Activated T-helper 9 cell treated with anti-CD3 and anti-CD28 coated beads, Interleukin-2, amount 50 U/mL, for 16 hours (primary cell): Measurements from ENCODE around the gene PGBD5.

Experiments
- DNase-seq: peaks from one replicate; pipeline ENCODE4 v3.0.0-alpha.2; 2020; ENCODE audit warnings: low read depth

Gene PGBD5

DNA sequence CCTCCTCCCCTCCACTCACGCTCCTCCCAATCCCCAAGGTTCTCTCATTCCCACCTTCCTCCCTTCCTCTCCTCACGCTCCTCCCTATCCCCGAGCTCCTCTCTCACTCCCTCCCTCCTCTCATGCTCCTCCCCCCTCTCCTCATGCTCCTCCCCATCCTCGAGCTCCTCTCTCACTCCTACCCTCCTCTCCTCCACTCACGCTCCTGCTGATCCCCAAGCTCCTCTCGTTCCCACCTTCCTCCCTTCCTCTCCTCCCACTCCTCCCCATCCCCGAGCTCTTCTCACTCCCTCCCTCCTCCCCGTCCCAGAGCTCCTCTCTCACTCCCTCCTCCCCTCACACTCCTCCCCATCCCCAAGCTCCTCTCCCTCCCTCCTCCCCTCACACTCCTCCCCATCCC is 31.4 kb downstream of the PGBD5 start:
- DNase-seq, result no peak

DNA sequence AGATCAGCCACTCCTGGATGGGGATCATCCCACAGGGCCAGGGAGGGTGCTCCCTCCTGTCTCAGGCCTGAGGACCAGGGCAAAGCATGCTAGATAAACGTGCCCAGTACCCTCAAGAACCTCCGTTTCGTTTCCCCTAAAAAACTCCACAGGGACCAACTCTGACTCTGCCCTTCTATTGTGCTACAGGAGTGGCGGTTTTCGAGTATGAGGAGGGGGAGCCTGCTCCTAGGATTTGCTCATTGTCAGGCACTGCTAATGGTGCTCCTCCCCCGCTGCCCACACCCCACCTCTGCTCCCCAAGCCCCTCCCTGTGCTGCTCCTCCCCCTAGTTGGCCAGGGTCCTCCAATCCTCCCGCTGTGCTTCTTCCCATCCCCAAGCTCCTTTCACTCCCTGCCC is 32.0 kb downstream of the PGBD5 start:
- DNase-seq, result no peak

DNA sequence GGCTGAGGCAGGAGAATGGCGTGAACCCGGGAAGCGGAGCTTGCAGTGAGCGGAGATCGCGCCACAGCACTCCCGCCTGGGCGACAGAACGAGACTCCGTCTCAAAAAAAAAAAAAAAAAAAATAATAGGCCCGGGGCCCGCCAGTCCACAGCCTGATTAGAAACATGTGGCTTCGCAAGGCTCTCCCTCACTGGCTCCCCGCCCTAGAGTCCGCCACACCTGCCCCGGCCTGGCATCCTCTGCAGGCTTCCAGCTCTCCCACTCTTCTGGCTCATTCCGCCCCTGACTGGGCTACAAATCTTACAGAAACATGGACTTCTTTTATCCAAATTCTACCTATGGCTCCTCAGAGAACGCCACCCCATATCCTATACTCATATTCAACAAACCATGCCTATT is 32.4 kb downstream of the PGBD5 start:
- no peak for DNase-seq

DNA sequence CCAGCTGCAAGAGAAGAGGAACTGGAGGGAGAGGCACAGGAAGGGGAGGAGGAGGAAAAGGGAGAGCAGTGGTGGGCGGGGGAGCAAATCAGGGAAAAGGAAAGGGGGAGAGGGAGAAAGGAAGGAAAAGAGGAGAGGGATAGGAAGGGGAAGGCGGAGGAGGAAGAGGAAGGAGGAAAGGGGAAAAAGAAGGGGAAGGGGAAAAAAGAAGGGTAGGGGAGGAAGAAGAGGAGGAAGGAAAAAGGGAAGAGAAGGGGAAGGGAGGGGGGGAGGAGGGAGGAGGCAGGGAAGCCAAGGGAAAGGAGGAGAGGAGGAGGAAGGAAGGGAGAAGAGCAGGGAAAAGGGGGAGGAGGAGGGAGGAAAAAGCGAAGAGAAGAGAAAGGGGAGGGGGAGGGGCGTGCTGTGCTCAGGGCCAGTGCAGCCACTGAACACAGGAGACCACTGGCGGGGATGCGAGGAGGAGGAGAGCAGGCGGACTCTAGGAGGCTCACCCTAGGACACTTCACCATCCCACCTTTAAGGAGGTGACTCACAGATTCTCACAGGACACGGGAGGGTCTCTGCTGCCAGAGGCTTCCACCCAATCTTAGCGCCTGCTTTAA is 33.1 kb downstream of the PGBD5 start:
- DNase-seq, result no peak

DNA sequence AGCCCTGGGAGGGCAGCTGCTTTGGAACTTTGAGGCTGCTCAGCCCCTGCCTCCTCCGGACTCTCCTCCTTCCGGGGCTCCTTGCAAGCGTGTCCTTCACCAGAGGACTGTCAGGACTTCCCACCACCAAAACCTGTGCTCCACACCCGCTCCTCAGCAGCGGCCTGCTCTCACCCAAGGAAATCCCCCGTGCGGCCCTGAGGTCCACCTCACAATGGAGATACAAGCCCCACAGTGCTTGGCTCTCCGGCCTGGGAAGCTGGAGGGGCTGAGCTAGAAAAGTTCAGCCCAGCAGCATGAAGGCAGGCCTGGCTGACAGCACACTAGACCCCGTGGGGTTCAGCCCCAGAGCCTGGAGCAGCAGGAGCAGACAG is 33.6 kb downstream of the PGBD5 start:
- no peak for DNase-seq

DNA sequence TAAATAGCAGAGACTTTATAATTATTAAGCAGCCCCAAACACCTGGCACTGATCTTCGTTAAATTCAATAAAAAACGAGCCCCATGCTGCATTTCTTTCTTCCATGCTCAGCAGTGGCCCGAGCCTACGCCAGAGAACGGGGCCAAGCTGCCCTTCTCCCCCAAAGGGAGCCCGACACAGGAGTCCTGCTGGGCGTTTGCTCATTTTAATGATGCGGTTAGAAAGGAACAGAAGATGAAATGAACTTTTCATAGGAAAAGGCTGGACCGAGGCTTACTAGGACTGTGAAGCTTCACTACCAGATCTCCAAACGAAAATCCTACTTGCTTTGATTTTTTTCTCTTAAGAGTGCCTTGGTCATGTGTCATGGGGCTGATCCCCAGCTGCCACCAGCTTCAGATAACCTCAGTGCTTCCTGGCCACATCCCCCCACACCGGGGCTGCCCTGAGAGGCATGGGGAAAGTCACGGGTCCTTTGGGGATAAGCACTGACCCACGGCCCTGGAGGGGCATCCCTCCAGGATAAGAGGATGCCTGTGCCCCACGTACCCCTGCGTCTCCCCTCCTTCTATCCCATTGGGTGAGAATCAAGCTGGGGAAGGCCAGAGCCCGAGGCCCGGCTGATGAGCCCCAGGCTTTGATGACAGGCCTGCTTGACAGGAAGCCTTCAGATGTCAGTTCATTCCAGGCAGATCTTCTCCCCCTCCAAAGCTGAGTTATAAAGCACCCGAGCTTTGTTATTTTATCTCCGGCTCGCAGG is 34.2 kb downstream of the PGBD5 start:
- no peak for DNase-seq

DNA sequence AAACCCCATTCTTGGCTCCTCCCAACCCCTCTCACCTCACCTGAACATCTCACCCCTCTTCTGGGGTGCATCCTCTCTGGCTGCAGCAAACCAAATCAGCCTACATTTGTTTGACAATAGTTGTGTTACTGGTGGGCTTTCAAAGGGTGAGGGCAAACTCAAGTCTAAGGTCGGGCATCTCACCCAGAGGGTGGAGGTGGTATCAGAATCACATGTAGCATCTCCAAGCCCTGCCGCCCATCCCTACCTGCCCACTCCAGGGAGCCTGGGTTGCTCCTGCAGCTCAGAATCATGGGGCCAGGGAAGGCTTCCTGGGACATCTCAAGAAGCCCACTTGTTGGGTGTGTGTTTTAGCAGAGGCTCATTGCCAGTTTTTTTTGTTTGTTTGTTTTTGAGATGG is 35.8 kb downstream of the PGBD5 start:
- no peak for DNase-seq

DNA sequence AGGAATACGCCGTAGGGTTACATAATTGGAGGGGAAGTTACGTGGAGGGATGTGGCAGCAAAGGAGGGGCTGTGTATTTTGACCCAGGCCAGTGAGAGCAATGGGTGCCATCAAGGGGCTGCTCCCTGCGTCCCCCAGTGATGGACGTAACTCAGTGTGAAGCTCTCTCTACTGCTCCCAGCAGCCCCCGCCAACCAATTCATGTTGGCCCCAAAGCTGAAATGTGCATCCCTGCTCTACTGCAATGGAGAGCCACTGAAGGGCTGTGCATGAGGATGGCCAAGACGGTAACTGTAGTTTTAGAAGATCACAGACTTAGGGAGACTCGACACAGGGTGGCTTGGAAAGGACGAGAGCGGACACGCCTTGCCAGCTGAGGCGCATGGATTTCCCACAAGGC is 38.3 kb downstream of the PGBD5 start:
- DNase-seq, result no peak

DNA sequence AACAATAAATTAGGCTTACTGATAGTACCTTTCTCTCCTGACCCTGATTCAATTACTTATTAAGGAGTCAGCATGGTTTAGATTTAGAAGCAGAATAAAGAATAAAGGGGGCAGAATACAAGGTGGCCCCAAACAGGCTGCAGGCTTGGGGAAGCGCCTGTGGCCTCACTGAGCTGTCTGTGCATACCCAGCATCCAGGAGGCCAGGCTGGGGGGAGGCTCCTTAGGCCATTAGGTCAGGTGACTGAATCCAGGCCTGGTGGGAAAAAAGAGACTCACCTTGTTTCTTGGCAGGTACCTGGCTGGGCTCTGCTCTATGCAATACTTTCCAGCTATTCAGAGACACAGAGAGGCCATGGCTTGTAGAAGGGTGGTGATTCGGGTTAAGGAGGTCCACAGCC is 38.8 kb downstream of the PGBD5 start:
- no peak for DNase-seq

DNA sequence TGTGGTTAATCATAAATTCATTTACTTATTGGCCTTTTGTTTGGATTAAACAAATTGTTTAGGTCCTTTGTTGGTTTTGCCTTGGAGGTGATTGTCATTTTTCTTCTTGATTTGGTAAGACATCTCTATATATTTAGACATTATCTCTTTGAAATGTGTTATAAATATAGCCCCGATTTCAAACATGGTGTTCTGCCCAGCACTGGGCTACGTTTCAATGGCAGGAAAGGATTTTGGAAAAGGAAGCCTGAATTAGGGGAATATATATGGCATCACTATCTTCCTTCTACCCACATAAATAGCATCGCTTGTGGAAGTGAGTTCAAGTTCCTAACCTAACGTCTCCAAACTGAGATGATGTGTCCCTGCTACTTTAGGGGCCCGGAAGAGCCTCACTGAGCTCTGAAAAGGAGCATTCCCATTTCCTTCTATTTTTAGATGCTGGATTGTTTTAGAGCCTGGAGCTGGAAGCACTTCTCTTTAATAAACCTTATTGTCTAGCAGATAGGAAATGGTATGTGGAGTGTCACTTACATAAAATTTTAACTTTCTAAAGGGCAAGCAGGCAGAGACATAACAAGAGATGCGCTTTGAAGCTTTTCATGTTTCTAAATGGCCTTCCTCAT is 39.4 kb downstream of the PGBD5 start:
- DNase-seq, result no peak

DNA sequence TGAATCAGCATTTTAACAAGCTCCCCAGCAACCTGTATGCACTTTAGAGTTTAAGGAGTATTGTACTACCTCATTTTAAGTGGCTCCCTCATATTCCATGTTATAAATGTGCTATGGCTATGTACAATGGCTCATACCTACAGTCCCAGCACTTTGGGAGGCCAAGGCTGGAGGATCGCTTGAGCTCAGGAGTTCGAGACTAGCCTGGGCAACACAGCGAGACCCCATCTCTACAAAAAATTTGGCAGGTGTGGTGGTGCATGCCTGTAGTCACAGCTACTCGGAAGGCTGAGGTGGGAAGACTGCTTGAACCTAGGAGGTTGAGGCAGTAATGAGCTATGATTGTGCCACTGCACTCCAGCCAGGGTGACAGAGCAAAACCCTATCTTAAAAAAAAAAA is 40.2 kb downstream of the PGBD5 start:
- no peak for DNase-seq

DNA sequence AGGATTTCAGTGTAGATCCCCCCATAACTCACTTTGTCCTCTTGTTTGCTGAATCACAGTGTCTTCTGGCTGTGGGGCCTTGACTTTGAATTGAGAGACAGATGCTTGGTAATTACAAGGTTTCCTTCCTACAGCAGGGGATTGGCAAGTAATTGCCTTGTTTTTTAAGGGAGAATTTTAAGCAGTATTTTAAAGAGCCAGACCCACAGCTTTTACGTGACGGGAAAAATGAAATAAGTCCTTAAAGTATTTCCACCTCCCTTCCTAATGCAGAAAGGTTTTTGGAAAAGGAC is 41.0 kb downstream of the PGBD5 start:
- no peak for DNase-seq

DNA sequence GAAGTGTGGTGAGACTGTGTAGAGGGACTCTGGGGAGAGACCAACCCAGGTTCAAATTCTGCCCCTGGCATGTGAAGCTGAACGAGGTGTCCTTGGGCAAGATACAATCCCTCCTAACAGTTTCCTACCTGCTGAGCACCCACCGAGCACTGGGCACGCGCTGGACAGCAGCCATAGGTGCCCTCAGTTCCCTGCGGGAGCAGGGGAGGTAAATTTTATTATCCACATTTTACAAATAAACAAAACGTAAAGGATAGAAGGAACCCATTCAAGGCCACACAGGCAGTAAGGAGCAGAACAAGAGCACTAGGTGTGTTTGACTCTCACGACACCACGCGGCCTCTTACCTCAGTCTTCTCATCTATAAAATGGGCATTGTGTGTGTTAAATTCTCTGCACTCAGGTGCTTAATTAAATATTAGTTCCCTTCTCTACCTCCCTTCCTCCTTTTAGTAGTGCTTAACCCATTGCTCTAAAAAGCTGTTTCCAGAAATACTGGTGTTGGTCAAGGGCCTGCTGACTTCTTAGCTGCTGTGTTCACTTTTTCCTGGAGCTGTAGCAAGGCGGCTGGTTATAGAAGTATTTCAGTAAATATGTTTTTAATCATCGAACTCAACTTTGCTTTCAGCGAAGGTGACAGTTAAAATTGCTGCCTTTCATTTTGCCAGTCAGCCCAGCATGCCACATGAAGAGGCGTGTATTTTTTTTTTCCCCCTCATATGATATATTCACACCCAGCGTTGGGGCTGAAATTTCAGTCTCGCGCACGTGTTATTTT is 41.6 kb downstream of the PGBD5 start:
- no peak for DNase-seq

DNA sequence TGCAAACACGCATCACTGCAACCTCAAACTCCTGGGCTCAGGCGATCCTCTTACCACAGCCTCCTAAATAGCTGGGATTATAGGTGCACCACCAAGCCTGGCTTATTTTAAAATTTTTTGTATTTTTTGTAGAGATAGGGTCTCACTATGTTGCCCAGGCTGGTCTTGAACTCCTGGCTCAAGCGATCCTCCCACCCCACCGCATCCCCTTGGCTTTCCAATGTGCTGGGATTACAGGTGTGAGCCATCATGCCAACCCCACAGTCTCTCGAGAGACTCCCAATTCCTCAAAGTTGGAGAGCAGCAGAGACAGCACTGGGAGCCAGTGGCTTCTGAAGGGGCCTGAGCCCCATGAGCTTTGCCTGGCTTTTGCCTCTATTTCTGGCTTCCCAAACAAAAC is 42.7 kb downstream of the PGBD5 start:
- no peak for DNase-seq

DNA sequence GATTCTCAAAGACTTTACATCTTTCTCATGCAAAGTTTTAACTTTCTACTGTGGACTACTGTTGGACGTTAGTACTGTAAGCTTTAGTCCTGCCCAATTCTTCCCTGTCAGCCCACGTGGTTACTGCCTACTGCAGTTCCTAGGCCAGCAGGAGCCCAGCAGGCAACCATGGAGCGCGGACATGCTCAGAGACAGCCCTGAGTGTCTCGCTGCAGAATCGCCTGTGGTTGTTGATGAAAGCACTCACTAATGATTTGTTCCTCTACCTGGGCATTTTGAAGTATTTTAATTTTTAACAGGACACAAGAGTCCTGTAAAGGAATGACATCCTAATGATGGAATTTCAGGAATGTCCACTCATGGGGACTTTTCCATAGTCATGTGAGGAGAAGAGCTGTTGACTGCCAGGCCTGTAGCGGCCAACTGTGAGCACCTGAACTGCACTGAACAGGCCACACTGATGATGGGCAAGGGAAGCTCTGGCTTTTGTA is 44.1 kb downstream of the PGBD5 start:
- DNase-seq, result no peak

DNA sequence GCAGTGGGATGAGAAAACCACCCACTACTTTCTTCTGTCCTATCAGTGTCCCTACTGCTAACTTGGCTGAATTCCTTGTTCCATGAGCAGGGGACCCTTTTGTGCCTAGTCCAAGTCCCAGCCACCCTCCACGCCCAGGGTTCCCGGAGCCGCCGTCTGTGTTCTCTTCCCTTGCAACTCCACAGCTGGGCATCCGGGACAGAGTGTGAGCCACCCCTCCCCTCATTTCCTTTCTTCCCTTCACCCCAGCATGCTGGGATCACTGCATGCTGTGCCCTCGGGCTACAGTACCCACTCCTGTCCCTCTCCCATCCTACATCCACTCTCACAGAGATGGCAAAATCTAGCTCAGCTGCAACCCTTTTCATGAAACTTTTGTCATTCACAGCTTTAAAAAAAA is 44.5 kb downstream of the PGBD5 start:
- no peak for DNase-seq

DNA sequence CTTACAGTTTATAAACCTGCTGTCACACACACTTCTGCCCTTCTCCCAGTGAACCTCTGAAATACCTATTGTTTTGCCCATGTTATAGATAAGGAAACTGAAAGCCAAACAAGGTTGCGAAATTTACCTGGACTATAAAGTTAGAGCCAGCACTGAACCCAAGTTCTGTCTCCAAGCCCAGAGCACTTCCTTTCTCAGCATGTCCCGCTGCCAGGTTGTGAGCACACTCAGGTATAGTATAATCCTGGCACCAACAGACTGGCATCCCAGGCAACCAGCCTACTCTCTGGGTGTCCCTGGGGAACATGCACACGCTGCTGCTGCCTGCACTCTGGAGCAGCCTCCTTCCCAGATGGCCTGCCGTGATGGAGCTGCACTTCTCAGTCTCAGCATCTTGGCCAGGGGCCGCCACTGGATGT is 45.1 kb downstream of the PGBD5 start:
- no peak for DNase-seq

DNA sequence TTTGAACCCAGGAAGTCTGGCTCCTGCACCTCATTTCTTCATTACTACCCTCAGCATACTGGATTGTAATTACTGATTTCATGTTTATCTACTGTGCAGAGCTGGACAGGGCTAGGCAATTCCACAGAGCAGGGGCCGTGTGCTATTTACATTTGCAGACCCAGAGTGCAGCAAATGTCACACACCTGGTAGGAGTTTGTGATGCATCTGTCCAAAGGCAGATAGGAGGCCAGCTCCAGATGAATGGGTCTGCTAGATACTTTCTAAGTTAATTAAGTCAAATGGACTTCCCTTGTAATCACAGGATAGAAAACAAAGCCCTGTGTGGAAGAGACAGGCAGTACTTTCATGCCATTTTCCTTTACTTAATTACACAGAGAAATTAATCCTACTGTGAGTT is 46.2 kb downstream of the PGBD5 start:
- no peak for DNase-seq

DNA sequence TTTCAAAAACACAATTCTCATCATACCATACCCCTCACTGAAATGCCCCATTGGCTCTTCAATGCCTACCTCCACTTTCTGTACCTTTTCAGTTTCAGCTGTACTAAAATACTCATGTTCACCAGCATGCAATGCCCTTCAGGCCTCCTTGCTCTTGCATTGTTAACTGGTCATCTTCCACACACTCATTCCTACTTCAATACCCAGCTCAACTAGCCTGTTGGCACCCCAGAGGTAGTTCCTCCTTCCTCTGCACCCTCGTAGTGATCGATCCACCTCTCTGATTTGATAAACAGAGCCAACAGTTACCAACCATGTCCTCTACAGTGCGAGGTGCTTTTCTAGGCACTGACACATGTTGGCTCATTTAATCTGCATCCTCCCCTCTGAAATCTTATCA is 46.7 kb downstream of the PGBD5 start:
- DNase-seq, result no peak

DNA sequence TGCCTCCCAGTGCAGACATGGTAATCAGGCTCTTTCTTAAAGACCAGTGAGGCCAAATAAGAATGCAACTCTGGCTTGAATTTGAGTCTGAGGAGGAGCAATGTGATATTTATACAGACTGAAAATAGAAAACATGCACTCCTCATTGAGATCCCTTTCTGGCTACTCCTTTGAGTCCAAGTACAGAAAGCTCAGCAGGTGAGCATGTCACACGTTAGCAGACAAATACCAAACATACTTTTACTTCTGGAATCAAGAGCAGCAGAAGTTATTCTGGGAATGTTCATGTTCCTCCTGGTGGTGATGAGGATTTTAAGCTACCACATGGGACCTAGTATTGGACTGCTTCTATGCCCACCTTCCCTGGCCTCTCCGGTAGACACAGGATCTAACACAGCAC is 48.3 kb downstream of the PGBD5 start:
- DNase-seq, result no peak

DNA sequence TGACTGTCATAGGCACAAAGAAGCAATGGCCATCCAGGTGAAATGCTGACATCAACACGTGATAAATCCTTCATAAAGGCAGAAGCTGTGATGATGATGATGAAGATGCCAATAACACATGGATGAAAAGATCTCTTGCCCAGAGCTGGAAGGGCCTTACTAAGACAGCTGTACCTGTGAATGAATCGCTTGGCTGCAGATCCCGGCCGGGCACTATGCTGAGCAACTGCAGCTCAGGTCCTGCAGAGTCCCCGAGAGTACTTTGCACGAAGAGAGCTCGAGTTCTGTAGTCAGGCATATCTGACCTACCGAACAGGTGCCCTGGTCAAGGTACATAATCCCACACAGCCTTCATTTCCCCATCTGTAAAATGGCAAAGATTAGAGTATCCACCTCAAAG is 48.8 kb downstream of the PGBD5 start:
- no peak for DNase-seq

DNA sequence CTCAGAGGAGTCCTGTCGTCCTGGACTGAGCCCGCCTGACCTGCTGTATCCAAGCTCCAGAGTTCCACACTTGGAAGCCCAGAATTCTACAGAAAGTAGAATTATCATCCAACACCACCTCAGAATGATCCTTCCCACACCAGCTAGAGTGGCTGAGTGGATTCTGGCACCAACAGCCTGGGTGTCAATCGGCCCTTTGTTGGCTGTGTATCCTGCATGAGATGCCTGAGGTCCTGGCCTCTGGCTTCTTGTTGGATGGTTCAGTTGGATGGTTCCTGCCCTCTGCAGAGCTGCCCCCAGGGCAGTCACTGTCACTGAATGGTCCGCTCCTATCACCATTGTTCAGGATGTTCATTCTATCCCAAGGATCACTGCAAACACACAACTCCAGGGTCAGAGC is 49.8 kb downstream of the PGBD5 start:
- DNase-seq, result no peak

DNA sequence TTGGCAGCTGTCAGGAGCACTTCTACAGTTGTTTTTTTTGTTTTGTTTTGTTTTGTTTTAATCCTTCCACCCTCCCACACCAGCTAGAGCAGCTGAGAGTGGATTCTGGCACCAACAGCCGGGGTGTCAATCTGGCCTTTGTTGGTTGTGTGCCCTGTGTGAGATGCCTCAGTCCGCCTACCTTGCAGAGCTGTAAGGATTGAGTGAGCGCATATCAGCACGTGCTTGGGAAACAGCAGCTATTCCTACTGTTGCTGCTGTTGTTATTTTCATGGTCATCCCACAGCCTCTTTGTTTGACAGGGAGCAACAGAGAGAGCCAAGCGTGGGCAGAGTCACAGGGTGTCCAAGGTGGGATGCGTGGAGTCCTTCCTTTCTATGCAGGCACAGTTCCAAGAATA is 50.4 kb downstream of the PGBD5 start:
- no peak for DNase-seq
